ENCODE results near the gene ACSS2. TPM values are rescaled to one million over a fixed set of nuclear protein-coding genes. Genes with fewer than 3 reads are reported as not detected.

Gene ACSS2
- total and polyA plus RNA-seq, 2 experiments from 2014 or later = 26.1 to 49.3 TPM

DNA sequence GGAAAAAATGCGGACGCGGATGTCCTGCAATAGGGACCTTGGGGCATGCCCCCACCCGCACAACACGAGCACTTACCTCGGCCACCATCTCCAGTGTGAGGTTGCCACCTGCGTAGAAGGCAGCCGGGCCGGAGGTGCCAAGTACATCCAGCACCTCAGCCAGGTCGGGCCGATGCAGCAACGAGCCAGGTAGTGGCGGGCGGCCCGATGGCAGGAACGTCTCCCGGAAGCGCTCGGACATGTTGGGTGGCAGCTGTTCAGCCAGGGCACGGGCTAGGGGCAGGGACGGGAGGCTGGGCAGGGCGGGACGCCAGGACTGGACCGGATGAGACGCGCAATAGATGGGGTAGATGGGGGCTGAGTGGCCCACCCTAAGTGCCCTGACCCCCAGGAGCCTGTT is 17.0 kb upstream of the ACSS2 start:
- no peaks in the 10 kb centered on the region for H3K27me3 ChIP-seq (ENCODE audit: insufficient read depth)

DNA sequence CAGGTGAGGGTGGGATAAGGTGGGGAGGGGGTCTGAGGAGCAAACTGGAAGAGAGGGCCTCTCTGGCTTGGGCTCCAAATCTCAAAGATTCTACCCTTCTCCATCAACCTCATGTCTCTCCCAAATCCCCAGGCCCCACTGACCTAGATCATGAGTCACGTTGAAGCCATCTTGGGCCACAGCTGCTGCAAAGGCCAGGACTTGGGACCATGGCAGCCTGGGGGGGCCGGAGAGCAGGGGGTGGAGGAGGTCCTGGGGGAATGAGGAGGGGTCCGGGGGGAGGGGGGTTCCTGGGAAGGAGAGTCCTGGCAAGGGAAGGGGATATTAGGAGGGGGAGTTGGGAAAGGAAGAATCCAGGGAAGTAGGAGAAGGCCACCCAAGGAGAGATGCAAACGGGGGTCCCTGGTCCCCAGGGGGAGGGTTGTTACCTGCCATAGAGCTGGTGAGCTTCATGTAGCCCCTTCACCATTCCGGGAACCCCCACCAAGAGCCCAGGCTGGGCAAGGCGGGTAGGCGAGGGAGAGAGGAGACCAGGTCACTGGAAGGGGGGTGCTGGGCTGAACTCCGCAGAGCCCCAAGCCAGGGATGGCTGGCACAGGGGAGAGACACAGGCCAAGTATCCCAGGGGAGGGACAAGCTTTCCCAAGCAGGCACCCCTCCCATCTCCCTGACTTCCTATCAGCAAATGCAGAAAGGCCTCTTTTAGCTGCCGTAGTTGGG is 16.4 kb upstream of the ACSS2 start:
- Mint-ChIP-seq H3K27me3 (ENCODE audit: insufficient read depth, low read depth, poor library complexity) (peaks cover 5% of the 10 kb centered on the region), H3K4me3 (no peak overlapping the region), H3K36me3 (ENCODE audit: low read depth) (peaks cover 10% of the 10 kb centered on the region), H3K27ac (no peak overlapping the region; the same call in 1 of the 2 replicates), H3K9me3 (no peaks in the 10 kb centered on the region), H3K4me1 (peaks cover 16% of the 10 kb centered on the region)
- H3K36me3 ChIP-seq (ENCODE audit: insufficient read depth) = no peaks in the 10 kb centered on the region
- H3K27me3 ChIP-seq (ENCODE audit: insufficient read depth) = no peaks in the 10 kb centered on the region
- no peaks in the 10 kb centered on the region for H4K20me1 ChIP-seq (replicated peaks; ENCODE audit: insufficient read depth)
- no peaks in the 10 kb centered on the region for H3K79me2 ChIP-seq (replicated peaks; ENCODE audit: insufficient read depth)
- DNase-seq (ENCODE audit: low spot score) (no peak), ATAC-seq (no peak)
- H3K9me2 ChIP-seq (ENCODE audit: insufficient read depth) = no peaks in the 10 kb centered on the region
- H3K4me1 ChIP-seq (ENCODE audit: insufficient read depth) = peaks cover 8% of the 10 kb centered on the region
- no peak overlapping the region for H3K27ac ChIP-seq (ENCODE audit: low read depth)
- no peak overlapping the region for H3K4me2 ChIP-seq
- no peak overlapping the region for H3K4me3 ChIP-seq
- 0 out of 2 replicates have a peak, but pooled peaks cover 4% of the 10 kb centered on the region for H3F3A ChIP-seq (replicated peaks; ENCODE audit: low read depth)
- no peak overlapping the region for H2AFZ ChIP-seq
- TF ChIP-seq EZH2 (IDR thresholded peaks at IDR 0.05; ENCODE audit: low read depth, unreplicated experiment) = no peak
- TF ChIP-seq STAT1 (IDR thresholded peaks at IDR 0.05; ENCODE audit: unreplicated experiment) = no peak
- TF ChIP-seq, protein P1, sequence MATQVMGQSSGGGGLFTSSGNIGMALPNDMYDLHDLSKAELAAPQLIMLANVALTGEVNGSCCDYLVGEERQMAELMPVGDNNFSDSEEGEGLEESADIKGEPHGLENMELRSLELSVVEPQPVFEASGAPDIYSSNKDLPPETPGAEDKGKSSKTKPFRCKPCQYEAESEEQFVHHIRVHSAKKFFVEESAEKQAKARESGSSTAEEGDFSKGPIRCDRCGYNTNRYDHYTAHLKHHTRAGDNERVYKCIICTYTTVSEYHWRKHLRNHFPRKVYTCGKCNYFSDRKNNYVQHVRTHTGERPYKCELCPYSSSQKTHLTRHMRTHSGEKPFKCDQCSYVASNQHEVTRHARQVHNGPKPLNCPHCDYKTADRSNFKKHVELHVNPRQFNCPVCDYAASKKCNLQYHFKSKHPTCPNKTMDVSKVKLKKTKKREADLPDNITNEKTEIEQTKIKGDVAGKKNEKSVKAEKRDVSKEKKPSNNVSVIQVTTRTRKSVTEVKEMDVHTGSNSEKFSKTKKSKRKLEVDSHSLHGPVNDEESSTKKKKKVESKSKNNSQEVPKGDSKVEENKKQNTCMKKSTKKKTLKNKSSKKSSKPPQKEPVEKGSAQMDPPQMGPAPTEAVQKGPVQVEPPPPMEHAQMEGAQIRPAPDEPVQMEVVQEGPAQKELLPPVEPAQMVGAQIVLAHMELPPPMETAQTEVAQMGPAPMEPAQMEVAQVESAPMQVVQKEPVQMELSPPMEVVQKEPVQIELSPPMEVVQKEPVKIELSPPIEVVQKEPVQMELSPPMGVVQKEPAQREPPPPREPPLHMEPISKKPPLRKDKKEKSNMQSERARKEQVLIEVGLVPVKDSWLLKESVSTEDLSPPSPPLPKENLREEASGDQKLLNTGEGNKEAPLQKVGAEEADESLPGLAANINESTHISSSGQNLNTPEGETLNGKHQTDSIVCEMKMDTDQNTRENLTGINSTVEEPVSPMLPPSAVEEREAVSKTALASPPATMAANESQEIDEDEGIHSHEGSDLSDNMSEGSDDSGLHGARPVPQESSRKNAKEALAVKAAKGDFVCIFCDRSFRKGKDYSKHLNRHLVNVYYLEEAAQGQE (IDR thresholded peaks at IDR 0.05; ENCODE audit: unreplicated experiment) = no peak
- no peak for TF ChIP-seq JUNB (IDR thresholded peaks at IDR 0.05; ENCODE audit: unreplicated experiment)
- no peak for TF ChIP-seq CREB1 (CRISPR knock-in tag; IDR thresholded peaks at IDR 0.05; ENCODE audit: low read depth)
- TF ChIP-seq ZNF114 (CRISPR knock-in tag; IDR thresholded peaks at IDR 0.05) = no peak
- TF ChIP-seq ZNF331 (CRISPR knock-in tag; IDR thresholded peaks at IDR 0.05; ENCODE audit: low read depth) = no peak
- no peak for TF ChIP-seq EZH2phosphoT487 (IDR thresholded peaks at IDR 0.05; ENCODE audit: unreplicated experiment)

More for the DNA sequence above, 17.0 kb upstream of the ACSS2 start:
- H3K36me3 Mint-ChIP-seq (ENCODE audit: low read depth) = peaks cover 10% of the 10 kb centered on the region
- TF ChIP-seq POLR2AphosphoS5 (IDR thresholded peaks at IDR 0.05; ENCODE audit: low read depth) = no peak
- no peak for TF ChIP-seq STAT1 (IDR thresholded peaks at IDR 0.05; ENCODE audit: unreplicated experiment)
- TF ChIP-seq, protein P2, sequence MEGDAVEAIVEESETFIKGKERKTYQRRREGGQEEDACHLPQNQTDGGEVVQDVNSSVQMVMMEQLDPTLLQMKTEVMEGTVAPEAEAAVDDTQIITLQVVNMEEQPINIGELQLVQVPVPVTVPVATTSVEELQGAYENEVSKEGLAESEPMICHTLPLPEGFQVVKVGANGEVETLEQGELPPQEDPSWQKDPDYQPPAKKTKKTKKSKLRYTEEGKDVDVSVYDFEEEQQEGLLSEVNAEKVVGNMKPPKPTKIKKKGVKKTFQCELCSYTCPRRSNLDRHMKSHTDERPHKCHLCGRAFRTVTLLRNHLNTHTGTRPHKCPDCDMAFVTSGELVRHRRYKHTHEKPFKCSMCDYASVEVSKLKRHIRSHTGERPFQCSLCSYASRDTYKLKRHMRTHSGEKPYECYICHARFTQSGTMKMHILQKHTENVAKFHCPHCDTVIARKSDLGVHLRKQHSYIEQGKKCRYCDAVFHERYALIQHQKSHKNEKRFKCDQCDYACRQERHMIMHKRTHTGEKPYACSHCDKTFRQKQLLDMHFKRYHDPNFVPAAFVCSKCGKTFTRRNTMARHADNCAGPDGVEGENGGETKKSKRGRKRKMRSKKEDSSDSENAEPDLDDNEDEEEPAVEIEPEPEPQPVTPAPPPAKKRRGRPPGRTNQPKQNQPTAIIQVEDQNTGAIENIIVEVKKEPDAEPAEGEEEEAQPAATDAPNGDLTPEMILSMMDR (conservative IDR thresholded peaks at IDR 0.05; ENCODE audit: low read depth in 2 of 2) = no peak
- no peak for TF ChIP-seq ZNF114 (CRISPR knock-in tag; IDR thresholded peaks at IDR 0.05)
- H3K4me3 Mint-ChIP-seq = no peak overlapping the region
- Histone ChIP-seq H3K36me3 (ENCODE audit: insufficient read depth) (no peaks in the 10 kb centered on the region), H2AFZ (no peak overlapping the region), H3K9me2 (ENCODE audit: insufficient read depth) (no peaks in the 10 kb centered on the region), H3K4me1 (ENCODE audit: insufficient read depth) (peaks cover 8% of the 10 kb centered on the region), H4K20me1 (replicated peaks; ENCODE audit: insufficient read depth) (no peaks in the 10 kb centered on the region), H3F3A (replicated peaks; ENCODE audit: low read depth) (0 out of 2 replicates have a peak, but pooled peaks cover 4% of the 10 kb centered on the region), H3K4me3 (no peak overlapping the region), H3K27ac (ENCODE audit: low read depth) (no peak overlapping the region), H3K4me2 (no peak overlapping the region), H3K79me2 (replicated peaks; ENCODE audit: insufficient read depth) (no peaks in the 10 kb centered on the region)
- H3K4me1 Mint-ChIP-seq = peaks cover 16% of the 10 kb centered on the region
- ATAC-seq = no peak
- no peaks in the 10 kb centered on the region for H3K9me3 Mint-ChIP-seq
- no peak overlapping the region for H3K27ac Mint-ChIP-seq
- H3K27me3 Mint-ChIP-seq (ENCODE audit: insufficient read depth, low read depth, poor library complexity) = peaks cover 5% of the 10 kb centered on the region
- DNase-seq (ENCODE audit: low spot score) = no peak

Measured in GM23338 (cell line).